GM21786 (cell line): ENCODE data around the gene NEO1.

Experiments
- ATAC-seq: cut with Tn5 transposase; IDR thresholded peaks from one replicate; pipeline ENCODE4 v1.9.1; 2021; ENCODE audit not compliant: unreplicated experiment

NEO1 gene

GRCh38 chr15:73072894-73073293 is 20.6 kb downstream of the NEO1 start:
- no peak for ATAC-seq

- no peak for ATAC-seq
These were observed 22.0 kb downstream of the NEO1 start for GRCh38 chr15:73074241-73074640.

- ATAC-seq = no peak
These were observed 23.0 kb downstream of the NEO1 start for GRCh38 chr15:73075160-73075859.

- no peak for ATAC-seq
These were observed 26.0 kb downstream of the NEO1 start for GRCh38 chr15:73078291-73078690.

GRCh38 chr15:73078722-73079121 is 26.5 kb downstream of the NEO1 start:
- ATAC-seq = no peak

DNA sequence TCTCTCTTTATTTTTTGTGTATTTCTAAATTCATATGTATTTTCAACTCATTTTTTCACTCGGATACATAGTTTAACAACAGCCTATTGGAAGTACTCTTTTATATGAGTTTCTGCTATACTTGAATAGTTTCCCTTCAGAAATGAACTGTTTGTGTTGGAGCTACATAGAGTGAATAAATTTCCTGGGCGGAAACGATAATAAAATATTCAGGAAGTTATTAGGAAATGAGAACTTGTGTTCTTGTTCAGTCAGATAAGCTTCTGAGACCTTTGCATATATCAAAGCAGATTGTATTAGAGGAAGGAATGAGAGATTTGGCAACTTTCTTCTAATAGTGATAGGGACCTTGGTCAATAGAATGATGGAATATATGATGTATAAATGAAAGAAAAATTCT is 27.3 kb downstream of the NEO1 start:
- no peak for ATAC-seq

GRCh38 chr15:73081321-73081958 is 29.2 kb downstream of the NEO1 start:
- ATAC-seq = no peak

- ATAC-seq = no peak
These were observed 30.5 kb downstream of the NEO1 start for GRCh38 chr15:73082812-73083211.

DNA sequence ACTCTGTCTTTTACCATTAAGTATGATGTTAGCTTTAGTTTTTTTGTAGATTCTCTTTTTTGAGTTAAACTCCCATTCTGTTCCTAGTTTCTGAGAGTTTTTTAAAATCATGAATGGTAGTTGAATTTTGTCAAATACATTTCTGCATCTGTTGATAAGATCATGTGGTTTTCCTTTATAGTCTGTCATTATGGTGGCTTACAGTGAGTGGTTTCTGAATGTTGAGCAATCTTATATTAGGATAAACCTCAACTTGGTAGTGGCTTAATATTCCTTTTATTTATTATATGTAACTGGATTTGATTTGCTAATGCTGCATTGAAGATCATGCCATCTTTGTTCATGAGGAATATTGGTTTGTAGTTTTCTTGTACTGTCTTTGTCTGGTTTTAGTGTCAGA is 34.8 kb downstream of the NEO1 start:
- ATAC-seq = no peak

- no peak for ATAC-seq
These were observed 52.8 kb downstream of the NEO1 start for GRCh38 chr15:73105064-73105463.

DNA sequence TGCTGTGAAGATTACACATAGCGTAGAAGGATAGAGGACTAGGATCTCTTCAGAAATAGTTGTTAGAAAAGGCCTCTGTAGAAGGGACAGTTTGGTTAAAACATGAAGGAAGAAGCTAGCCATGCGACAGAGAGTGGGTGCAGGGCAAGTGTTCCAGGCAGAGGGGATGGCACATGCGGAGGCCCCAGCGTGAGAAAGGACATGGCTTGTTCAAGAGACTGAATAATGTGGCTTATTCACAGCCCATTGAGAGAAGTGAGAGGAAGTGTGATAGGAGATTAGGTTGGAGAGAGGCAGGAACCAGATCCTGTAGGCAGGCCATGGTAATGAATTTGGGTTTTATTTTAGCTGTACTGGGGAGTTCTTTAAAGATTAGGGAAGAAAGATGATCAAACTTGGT is 56.4 kb downstream of the NEO1 start:
- no peak for ATAC-seq

GRCh38 chr15:73109765-73110164 is 57.5 kb downstream of the NEO1 start:
- ATAC-seq = no peak

- ATAC-seq = no peak
These were observed 57.9 kb downstream of the NEO1 start for GRCh38 chr15:73110201-73110600.

DNA sequence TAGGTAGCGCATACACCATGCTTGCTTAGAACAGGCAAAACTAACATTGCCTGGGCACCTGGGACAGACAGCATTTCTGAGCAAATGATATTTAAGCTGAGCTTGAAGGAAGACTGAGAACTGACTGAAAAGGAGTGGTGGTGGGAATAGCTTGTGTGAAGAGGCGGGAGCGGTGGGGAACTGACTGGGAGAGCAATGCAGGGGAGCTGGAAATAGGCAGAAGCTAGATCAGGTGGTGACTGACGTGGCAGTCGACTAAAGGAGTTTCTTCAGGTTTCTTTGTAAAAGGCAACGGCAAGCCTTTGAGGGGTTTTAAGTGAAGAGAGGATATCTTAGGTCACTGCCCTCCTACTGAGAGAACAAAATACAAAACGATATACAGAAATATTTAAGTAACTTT is 61.8 kb downstream of the NEO1 start:
- no peak for ATAC-seq

DNA sequence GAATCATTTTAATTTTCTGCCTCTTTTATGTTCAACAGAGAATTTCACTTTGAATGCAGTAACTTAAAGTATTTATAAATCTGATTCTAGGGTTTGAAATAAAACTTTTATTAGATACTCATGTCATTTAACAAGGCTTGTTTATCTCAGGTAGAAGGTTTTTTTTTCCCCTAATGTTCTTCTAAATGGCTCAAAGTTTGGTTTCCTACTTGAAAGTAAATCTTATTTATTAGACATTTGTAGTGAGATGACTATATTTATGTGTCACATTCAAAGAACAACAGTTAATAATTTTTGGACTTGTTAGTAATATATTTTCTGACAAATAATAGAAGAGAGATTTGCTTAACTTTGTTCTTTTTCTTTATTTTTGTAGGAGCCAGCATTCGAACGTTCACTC is 63.9 kb downstream of the NEO1 start:
- no peak for ATAC-seq

GRCh38 chr15:73118055-73118454 is 65.8 kb downstream of the NEO1 start:
- ATAC-seq = no peak

GRCh38 chr15:73119478-73119877 is 67.2 kb downstream of the NEO1 start:
- ATAC-seq = no peak

DNA sequence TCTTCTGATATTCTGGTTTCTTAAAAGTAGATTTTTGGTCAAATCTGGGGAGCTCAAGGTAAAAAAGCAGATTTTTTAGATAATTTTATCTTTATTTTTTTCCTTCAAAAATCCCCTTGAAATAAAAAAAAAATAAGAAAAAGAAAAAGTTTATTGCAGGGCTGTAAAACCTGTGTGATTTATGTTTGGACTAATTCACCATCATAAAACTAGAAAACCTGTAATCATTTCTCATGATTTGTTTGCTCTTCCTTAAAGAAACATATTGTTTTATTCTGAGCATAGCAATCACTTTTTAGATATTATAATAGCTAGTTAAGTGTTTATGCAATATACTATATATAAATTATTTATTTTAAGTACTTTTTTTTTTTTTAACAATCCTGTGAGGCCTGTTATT is 68.0 kb downstream of the NEO1 start:
- no peak for ATAC-seq

DNA sequence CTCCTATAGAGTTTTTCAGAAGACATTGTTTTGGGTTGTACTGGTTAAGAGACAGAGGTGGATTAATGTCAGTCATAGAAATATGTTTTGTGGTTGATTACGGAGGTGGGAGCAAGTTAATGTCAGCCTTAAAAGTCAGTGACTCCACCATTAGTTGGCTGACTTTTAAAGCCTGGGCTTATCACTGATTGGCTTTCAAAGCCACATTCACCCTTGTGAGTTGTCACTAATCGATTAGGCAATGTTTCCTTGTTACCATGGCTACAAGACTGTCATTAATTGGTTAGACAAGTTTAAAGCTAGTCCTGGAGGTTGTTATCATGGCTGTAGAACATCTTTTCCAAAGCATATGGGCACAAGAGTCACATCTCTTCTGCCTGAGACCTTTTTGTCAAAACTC is 73.0 kb downstream of the NEO1 start:
- ATAC-seq = no peak

- no peak for ATAC-seq
These were observed 75.2 kb downstream of the NEO1 start for GRCh38 chr15:73127302-73127936.

GRCh38 chr15:73130830-73131229 is 78.6 kb downstream of the NEO1 start:
- ATAC-seq = no peak

- ATAC-seq = no peak
These were observed 81.9 kb downstream of the NEO1 start for GRCh38 chr15:73134196-73134595.
